Hepatocyte (in vitro differentiated cells): Measurements from ENCODE around the gene ATP1A1.

Experiments
- EZH2 ChIP-seq: fragments of 200-600 bp; sonication (generic); IDR thresholded peaks from 2 replicates; pipeline ENCODE4 v1.6.1; 2016; ENCODE audit warnings: antibody characterized with exemption, mild to moderate bottlenecking, borderline replicate concordance
- EZH2phosphoT487 ChIP-seq: fragments of 200-600 bp; sonication (generic); IDR thresholded peaks from one replicate; pipeline ENCODE4 v1.6.1; 2018; ENCODE audit warnings: antibody characterized with exemption, mild to moderate bottlenecking, low read depth, moderate library complexity; ENCODE audit not compliant: unreplicated experiment, severe bottlenecking
- TF ChIP-seq, protein P1 (sequence below): fragments of 200-600 bp; sonication (generic); IDR thresholded peaks from 2 replicates; pipeline ENCODE4 v1.5.1; 2016; ENCODE audit warnings: antibody characterized with exemption, mild to moderate bottlenecking; ENCODE audit not compliant: poor library complexity

GRCh38 chr1:116425987-116426386, 52.9 kb downstream of the ATP1A1 start:
- TF ChIP-seq, protein P1, sequence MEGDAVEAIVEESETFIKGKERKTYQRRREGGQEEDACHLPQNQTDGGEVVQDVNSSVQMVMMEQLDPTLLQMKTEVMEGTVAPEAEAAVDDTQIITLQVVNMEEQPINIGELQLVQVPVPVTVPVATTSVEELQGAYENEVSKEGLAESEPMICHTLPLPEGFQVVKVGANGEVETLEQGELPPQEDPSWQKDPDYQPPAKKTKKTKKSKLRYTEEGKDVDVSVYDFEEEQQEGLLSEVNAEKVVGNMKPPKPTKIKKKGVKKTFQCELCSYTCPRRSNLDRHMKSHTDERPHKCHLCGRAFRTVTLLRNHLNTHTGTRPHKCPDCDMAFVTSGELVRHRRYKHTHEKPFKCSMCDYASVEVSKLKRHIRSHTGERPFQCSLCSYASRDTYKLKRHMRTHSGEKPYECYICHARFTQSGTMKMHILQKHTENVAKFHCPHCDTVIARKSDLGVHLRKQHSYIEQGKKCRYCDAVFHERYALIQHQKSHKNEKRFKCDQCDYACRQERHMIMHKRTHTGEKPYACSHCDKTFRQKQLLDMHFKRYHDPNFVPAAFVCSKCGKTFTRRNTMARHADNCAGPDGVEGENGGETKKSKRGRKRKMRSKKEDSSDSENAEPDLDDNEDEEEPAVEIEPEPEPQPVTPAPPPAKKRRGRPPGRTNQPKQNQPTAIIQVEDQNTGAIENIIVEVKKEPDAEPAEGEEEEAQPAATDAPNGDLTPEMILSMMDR = no peak
- TF ChIP-seq EZH2 = no peak
- TF ChIP-seq EZH2phosphoT487 = no peak
